T-helper 1 cell (primary cell): Measurements from ENCODE around the gene SLC25A1.

Experiments used
- DNase-seq, 5 donors: peaks; one replicate each; pipeline ENCODE4 v3.0.0-alpha.2; 2012 to 2020

SLC25A1 gene

GRCh38 chr22:19134874-19135273, 43.7 kb downstream of the SLC25A1 start:
- DNase-seq = no peak

DNA sequence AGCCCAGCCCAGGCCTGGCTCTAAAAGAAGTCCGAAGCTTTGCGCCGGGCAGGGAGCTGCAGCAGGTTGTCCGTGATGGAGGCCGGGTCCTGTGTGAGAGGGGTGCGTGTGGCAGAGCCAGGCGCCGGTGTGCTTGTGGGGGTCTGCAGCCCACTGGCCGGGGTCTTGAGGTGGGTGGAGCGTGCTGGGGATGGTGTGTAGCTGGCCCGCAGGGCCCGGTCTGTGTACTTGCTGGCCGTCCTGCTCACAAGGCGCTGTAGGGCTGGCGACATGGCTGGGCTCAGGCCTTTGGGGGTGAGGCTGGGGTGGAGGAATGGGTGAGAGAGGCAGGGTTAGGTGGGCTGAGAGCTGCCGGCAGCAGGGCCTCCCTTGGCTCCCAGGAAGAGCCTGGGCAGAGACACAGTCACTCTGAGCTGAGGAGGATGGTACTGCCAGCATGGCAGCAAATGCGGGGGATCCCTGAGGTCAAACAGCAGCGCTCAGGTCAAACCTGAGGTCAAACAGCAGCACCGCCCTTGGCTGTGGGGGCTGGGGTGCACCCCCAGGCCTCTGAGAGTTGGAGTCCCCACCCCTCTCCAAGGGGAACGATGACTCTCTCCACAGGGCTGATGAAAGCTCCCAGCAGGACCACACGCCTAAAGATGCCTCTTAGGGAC, 44.2 kb downstream of the SLC25A1 start:
- no peak for DNase-seq

DNA sequence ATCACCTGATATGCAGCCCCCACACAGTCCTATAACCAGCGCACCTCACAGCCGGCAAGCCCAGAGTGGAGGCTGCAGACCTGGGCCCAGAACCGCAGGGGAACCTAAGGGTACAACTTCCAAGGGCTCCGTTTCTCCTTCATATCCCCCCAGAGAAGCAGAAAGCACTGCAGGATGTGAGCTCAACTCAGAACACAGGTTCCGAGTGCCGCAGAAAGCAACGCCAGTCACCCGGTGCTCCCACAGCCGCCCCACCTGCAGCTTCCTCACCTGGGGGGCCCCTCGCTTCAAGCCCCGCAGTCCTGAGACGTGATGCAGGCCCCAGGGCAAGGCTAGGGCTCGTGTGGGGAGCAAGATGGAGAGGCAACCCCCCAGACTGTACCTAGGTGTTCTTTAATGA, 45.0 kb downstream of the SLC25A1 start:
- DNase-seq = no peak

GRCh38 chr22:19132693-19133400, 45.7 kb downstream of the SLC25A1 start:
- DNase-seq = no peak

GRCh38 chr22:19132153-19132552, 46.4 kb downstream of the SLC25A1 start:
- DNase-seq = no peak

DNA sequence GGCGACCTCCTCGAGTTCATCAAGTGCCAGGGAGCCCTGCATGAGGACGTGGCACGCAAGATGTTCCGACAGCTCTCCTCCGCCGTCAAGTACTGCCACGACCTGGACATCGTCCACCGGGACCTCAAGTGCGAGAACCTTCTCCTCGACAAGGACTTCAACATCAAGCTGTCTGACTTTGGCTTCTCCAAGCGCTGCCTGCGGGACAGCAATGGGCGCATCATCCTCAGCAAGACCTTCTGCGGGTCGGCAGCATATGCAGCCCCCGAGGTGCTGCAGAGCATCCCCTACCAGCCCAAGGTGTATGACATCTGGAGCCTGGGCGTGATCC, 46.9 kb downstream of the SLC25A1 start:
- DNase-seq = no peak

- DNase-seq = no peak
These were observed 47.4 kb downstream of the SLC25A1 start, which contains the start of gene TSSK2 for GRCh38 chr22:19130959-19131684. Gene TSSK2, plus strand, starts transcription at chr22:19131308. Its CDS starts 92 bp downstream, at chr22:19131400.

- no peak for DNase-seq
These were observed 48.7 kb downstream of the SLC25A1 start for GRCh38 chr22:19129871-19130270.

GRCh38 chr22:19128946-19129727, 49.4 kb downstream of the SLC25A1 start:
- no peak for DNase-seq

- DNase-seq = no peak
These were observed 50.5 kb downstream of the SLC25A1 start for GRCh38 chr22:19128009-19128401.

GRCh38 chr22:19127329-19128008, 51.1 kb downstream of the SLC25A1 start:
- DNase-seq = no peak

DNA sequence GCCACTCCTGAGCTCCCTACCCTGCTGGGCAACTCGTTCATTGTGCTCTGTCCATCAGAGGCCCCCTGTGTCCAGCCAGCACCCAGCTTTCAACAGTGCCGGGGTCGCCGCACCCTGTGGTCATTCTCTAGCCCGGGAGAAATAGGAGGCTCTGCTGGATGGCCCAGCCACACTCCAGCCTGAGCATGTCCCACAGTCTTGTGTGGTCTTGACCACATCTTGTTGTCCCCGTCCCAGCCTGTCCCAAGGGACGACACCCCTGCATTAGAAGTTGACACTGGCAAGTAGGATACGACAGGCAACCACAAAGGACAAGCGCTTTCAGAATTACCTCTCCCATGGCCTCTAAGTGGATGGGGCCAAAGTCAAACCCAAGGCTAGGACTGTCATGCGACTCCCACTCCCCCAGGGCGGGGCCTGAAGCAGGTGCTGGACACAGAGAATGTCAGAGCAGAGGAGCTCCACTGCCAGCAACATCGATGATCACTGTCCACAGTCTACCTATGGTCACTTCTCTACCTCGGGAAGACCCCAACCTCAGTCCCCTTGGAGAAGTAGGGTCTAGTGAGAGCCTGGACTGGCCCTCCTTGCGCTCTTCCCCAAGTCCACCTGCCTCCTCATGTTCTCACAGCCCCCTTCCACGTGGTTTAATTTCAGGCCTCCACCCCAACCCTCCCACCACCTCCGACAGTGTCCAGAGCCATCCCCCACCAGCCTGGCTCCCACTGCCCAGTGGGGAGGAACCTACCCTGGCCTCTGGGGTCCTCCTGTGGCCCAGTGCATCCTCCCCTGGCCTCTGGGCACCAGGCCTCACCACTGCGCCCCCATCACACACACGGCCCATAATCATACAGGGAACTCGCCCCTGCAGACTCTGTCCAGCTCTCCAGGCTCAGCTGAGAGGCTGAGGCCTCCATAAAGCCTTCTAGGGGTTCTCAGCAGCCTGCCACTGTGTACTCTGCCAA, 51.9 kb downstream of the SLC25A1 start:
- DNase-seq = no peak
